ENCODE results near the gene PCDHGA11.

The PCDHGA11 gene

DNA sequence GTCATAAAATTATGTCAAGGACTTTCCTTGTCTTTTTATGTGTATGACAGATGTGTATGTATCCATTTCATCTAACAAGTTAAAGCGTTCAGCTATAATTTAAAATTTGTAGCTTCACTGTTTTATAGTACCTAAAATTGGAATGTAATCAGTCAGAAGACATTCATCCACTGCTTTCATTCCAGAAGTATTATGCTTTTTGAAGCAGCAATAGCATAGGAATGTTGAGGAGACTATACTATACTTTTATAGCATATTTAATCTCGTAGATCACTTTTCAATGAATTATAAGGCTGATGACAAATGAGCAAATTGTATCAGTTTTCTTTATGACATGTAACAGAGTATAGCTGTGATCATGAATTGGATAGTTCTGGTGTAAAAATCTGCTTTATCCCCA lies 16.4 kb downstream of the PCDHGA11 start:
- no peaks in the 10 kb centered on the region for H3K36me3 ChIP-seq (ENCODE audit: insufficient read depth, low read length)
- no peaks in the 10 kb centered on the region for H3K4me1 ChIP-seq (ENCODE audit: insufficient read depth, low read length)
- H3K9ac ChIP-seq (ENCODE audit: low read depth, low read length): no peak overlapping the region
- no peaks in the 10 kb centered on the region; the same call in 1 of the 2 replicates for H3K9me3 ChIP-seq (ENCODE audit: control insufficient read depth, insufficient read depth, low read length)

DNA sequence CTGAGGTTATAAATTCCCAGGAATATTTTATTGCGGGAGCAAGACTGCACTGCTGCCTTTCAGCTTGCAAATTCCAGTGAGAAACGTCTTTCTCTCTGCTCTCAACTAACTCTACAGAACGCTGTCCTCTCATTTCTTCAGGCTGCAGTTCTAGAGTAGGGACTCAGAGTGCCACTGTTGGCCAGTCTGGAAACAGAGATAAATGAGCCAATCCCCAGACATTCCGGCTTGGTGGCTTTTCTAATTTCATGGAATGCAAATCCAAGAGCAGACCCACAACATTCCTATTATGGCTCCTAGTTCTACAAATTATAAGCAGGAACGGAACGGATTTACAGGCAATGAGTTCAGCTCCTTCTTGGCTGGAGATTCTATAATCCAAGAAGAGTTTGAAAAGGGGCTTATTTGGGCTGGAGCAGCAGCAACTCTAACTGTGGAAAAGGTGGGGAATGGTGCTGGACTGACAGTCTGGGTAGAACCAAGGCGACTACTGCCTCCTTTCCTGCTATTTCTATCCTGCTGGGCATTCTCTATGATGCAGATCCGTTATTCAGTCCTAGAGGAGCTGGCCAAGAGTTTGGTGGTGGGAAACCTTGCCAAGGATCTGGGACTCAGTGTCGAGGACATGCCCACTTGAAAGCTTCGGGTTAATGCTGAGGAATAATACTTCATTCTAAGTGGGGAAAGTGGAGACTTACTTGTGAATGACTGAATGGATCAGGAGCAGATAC lies 18.7 kb downstream of the PCDHGA11 start:
- Histone ChIP-seq H3K36me3 (ENCODE audit: insufficient read depth, low read length) (no peaks in the 10 kb centered on the region), H3K9me3 (ENCODE audit: control insufficient read depth, insufficient read depth, low read length) (no peaks in the 10 kb centered on the region; the same call in 1 of the 2 replicates), H3K9ac (ENCODE audit: low read depth, low read length) (no peak overlapping the region), H3K4me1 (ENCODE audit: insufficient read depth, low read length) (no peaks in the 10 kb centered on the region)

DNA sequence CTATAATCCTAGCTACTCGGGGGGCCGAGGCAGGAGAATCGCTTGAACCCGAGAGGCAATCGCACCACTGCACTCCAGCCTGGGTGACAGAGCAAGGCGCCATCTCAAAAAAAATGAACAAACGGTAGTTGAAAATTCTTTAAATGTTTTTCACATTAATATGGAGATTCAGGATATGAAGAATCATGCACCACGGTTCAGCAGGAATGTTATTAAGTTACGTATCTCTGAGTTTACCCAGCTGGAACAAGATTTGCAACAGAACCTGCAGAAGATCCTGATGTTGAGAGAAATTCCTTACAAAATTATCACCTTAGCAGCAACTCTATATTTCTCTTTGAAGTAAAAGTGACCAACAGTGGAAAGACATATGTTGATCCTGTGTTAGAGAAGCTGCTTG lies 19.5 kb downstream of the PCDHGA11 start:
- Histone ChIP-seq H3K36me3 (ENCODE audit: insufficient read depth, low read length) (no peaks in the 10 kb centered on the region), H3K9me3 (ENCODE audit: control insufficient read depth, insufficient read depth, low read length) (no peaks in the 10 kb centered on the region; the same call in 1 of the 2 replicates)

GRCh38 chr5:141441571-141442170 lies 20.8 kb downstream of the PCDHGA11 start:
- H3K4me1 ChIP-seq (ENCODE audit: insufficient read depth, low read length): no peaks in the 10 kb centered on the region
- H3K36me3 ChIP-seq (ENCODE audit: insufficient read depth, low read length): no peaks in the 10 kb centered on the region
- H3K9ac ChIP-seq (ENCODE audit: low read depth, low read length): no peak overlapping the region
- H3K9me3 ChIP-seq (ENCODE audit: control insufficient read depth, insufficient read depth, low read length): no peaks in the 10 kb centered on the region; the same call in 1 of the 2 replicates

More for the DNA sequence above, 19.5 kb downstream of the PCDHGA11 start:
- H3K9ac ChIP-seq (ENCODE audit: low read depth, low read length): no peak overlapping the region
- no peaks in the 10 kb centered on the region for H3K4me1 ChIP-seq (ENCODE audit: insufficient read depth, low read length)

DNA sequence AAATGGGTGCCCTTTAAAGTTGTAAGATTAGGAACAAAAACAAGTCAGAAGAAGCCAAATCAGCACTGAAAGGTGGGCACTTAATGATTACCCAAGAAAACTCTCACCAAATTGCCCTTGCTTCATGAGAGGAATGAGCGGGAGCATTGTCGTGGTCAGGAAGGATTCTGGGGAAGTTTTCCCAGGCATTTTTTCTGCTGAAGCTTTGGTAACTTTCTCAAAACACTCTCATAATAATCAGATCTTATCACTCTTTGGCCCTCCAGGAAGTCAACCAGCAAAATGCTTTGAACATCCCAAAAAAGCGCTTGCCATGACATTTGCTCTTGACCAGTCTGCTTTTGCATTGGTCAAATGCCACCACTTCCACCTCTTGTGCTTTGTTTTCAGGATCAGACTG lies 44.5 kb downstream of the PCDHGA11 start:
- Histone ChIP-seq H3K4me1 (ENCODE audit: insufficient read depth, low read length) (no peaks in the 10 kb centered on the region), H3K9ac (ENCODE audit: low read depth, low read length) (no peak overlapping the region), H3K36me3 (ENCODE audit: insufficient read depth, low read length) (no peaks in the 10 kb centered on the region), H3K9me3 (ENCODE audit: control insufficient read depth, insufficient read depth, low read length) (no peaks in the 10 kb centered on the region)

Measured in ES-I3 (cell line).